HG02642 (cell line): ENCODE data around the gene EFCAB5.
"Not testable (repeated sequence)": the region's sequence is repeated elsewhere in the genome, so short reads cannot be mapped to it uniquely, and the experiment has no call there.

Experiments
- ATAC-seq: cut with Tn5 transposase; IDR thresholded peaks from one replicate; pipeline ENCODE4 v1.9.1; 2021; ENCODE audit warnings: mild to moderate bottlenecking; ENCODE audit not compliant: unreplicated experiment, poor library complexity

EFCAB5 gene

GRCh38 chr17:29941334-29941733, at the start of gene EFCAB5:
Gene EFCAB5 (plus strand): TSS chr17:29941634. CDS start chr17:29941797, 163 bp downstream.
- ATAC-seq: no peak

- ATAC-seq: no peak
Measured at GRCh38 chr17:29892201-29892600, 49.2 kb upstream of the EFCAB5 start.

GRCh38 chr17:29897136-29897535, 44.3 kb upstream of the EFCAB5 start:
- ATAC-seq: not testable (repeated sequence)

GRCh38 chr17:29903471-29903870, 38.0 kb upstream of the EFCAB5 start:
- ATAC-seq: no peak

- ATAC-seq: no peak
Measured at GRCh38 chr17:29905086-29905878, 36.2 kb upstream of the EFCAB5 start.

- no peak for ATAC-seq
Measured at GRCh38 chr17:29905879-29906167, 35.6 kb upstream of the EFCAB5 start.

- no peak for ATAC-seq
Measured at GRCh38 chr17:29906969-29907368, 34.5 kb upstream of the EFCAB5 start.

- no peak for ATAC-seq
Measured at GRCh38 chr17:29909236-29910003, 32.0 kb upstream of the EFCAB5 start.

- no peak for ATAC-seq
Measured at GRCh38 chr17:29911641-29912177, 29.7 kb upstream of the EFCAB5 start.

- ATAC-seq: no peak
Measured at GRCh38 chr17:29914819-29915537, 26.5 kb upstream of the EFCAB5 start.

- no peak for ATAC-seq
Measured at GRCh38 chr17:29918016-29918415, 23.4 kb upstream of the EFCAB5 start.

GRCh38 chr17:29918922-29919856, 22.2 kb upstream of the EFCAB5 start:
- ATAC-seq: no peak

GRCh38 chr17:29924786-29925185, 16.6 kb upstream of the EFCAB5 start:
- ATAC-seq: no peak

GRCh38 chr17:29927546-29927945, 13.9 kb upstream of the EFCAB5 start:
- no peak for ATAC-seq

GRCh38 chr17:29929006-29929532, 12.4 kb upstream of the EFCAB5 start:
- ATAC-seq: no peak

- peak; percentile 71 for ATAC-seq
Measured at GRCh38 chr17:29929533-29930408, 11.7 kb upstream of the EFCAB5 start, which contains the start of gene SSH2. Gene SSH2 (minus strand): TSS chr17:29930228. CDS start chr17:29930000, 228 bp downstream.

- ATAC-seq: no peak
Measured at GRCh38 chr17:29930409-29931010, 10.9 kb upstream of the EFCAB5 start.
